Colon (tissue), 2 donors: Measurements from ENCODE around the gene AGT.
"Not testable (repeated sequence)": the region's sequence is repeated elsewhere in the genome, so short reads cannot be mapped to it uniquely, and the experiment has no call there.

Experiments
- FAIRE-seq: peaks from 2 replicates; lab custom pipeline; 2012; peaks lifted over from hg19 to GRCh38; lab: Jason Lieb, UNC
- donor health status: control.
- donor health status: control.

AGT gene

GRCh38 chr1:230691615-230692014, 22.3 kb downstream of the AGT start:
- no peak for FAIRE-seq

- FAIRE-seq = no peak
Measured at GRCh38 chr1:230690101-230690500, 23.8 kb downstream of the AGT start.

GRCh38 chr1:230686747-230687146, 27.2 kb downstream of the AGT start:
- no peak for FAIRE-seq

- no peak for FAIRE-seq
Measured at GRCh38 chr1:230684998-230685397, 28.9 kb downstream of the AGT start.

GRCh38 chr1:230684146-230684545, 29.8 kb downstream of the AGT start:
- no peak for FAIRE-seq

- FAIRE-seq = no peak
Measured at GRCh38 chr1:230682882-230683610, 30.9 kb downstream of the AGT start.

GRCh38 chr1:230682274-230682673, 31.6 kb downstream of the AGT start:
- no peak for FAIRE-seq

- no peak for FAIRE-seq
Measured at GRCh38 chr1:230681599-230681998, 32.3 kb downstream of the AGT start.

- no peak for FAIRE-seq
Measured at GRCh38 chr1:230680300-230681025, 33.5 kb downstream of the AGT start.

GRCh38 chr1:230679825-230680224, 34.1 kb downstream of the AGT start:
- FAIRE-seq = no peak

GRCh38 chr1:230679192-230679591, 34.7 kb downstream of the AGT start:
- FAIRE-seq = no peak

- FAIRE-seq = no peak
Measured at GRCh38 chr1:230677200-230677599, 36.7 kb downstream of the AGT start.

- FAIRE-seq = no peak
Measured at GRCh38 chr1:230674581-230674980, 39.3 kb downstream of the AGT start.

GRCh38 chr1:230669543-230669942, 44.4 kb downstream of the AGT start:
- FAIRE-seq = no peak

GRCh38 chr1:230668227-230668626, 45.7 kb downstream of the AGT start:
- no peak for FAIRE-seq

GRCh38 chr1:230661976-230662375, 51.9 kb downstream of the AGT start:
- FAIRE-seq = no peak

GRCh38 chr1:230658691-230659090, 55.2 kb downstream of the AGT start:
- no peak for FAIRE-seq

GRCh38 chr1:230658103-230658502, 55.8 kb downstream of the AGT start:
- not testable (repeated sequence) for FAIRE-seq

- not testable (repeated sequence) for FAIRE-seq
Measured at GRCh38 chr1:230656719-230657118, 57.2 kb downstream of the AGT start.
